ENCODE results near the gene TSPO. TPM values are rescaled to one million over a fixed set of nuclear protein-coding genes. Genes with fewer than 3 reads are reported as not detected.

Gene TSPO
- total RNA-seq, 2 donors from 2014 or later, result 113 to 225 TPM

- Histone ChIP-seq H3K4me3 (no peak overlapping the region), H3K36me3 (replicated peaks in 1 of 2; ENCODE audit: insufficient read depth in 1 of 2, low read depth in 2 of 2) (peaks cover 0 to 14% of the 10 kb centered on the region in 2 donors), H3K27me3 (no peaks in the 10 kb centered on the region), H3K27ac (no peak overlapping the region), H3K9me3 (no peaks in the 10 kb centered on the region), H3K4me1 (peaks cover 5% of the 10 kb centered on the region)
- intact Hi-C loops (cut with DNase I), result no loop called here
- no peak for TF ChIP-seq CTCF (IDR thresholded peaks at IDR 0.05)
- no peak for TF ChIP-seq POLR2A (IDR thresholded peaks at IDR 0.05)
- no peak for ATAC-seq
- 95% methylated on average over 15 of the region's 15 CpGs; no CpG with 5 or more reads in 1 of the 2 donors for WGBS, 2 donors
- no peak for DNase-seq
Measured at GRCh38 chr22:43180670-43181069, 29.3 kb downstream of the TSPO start.

- peaks cover 0 to 14% of the 10 kb centered on the region in 2 donors for H3K36me3 ChIP-seq (replicated peaks in 1 of 2; ENCODE audit: insufficient read depth in 1 of 2, low read depth in 2 of 2)
Measured at GRCh38 chr22:43181321-43182076, 30.1 kb downstream of the TSPO start.

GRCh38 chr22:43182118-43182517, 30.8 kb downstream of the TSPO start:
- WGBS, 2 donors, result 85 to 91% methylated on average over 7 to 10 of the region's 10 CpGs
- TF ChIP-seq POLR2A (IDR thresholded peaks at IDR 0.05) (no peak), CTCF (IDR thresholded peaks at IDR 0.05) (no peak)
- Histone ChIP-seq H3K27ac (no peak overlapping the region), H3K27me3 (no peaks in the 10 kb centered on the region), H3K9me3 (no peaks in the 10 kb centered on the region), H3K4me3 (no peak overlapping the region), H3K36me3 (replicated peaks in 1 of 2; ENCODE audit: insufficient read depth in 1 of 2, low read depth in 2 of 2) (peaks cover 0 to 14% of the 10 kb centered on the region in 2 donors), H3K4me1 (peaks cover 13% of the 10 kb centered on the region)
- intact Hi-C loops (cut with DNase I), result no loop called here
- no peak for ATAC-seq
- DNase-seq, result no peak

More at GRCh38 chr22:43181321-43182076, 30.1 kb downstream of the TSPO start:
- TF ChIP-seq POLR2A (IDR thresholded peaks at IDR 0.05), result no peak
- TF ChIP-seq CTCF (IDR thresholded peaks at IDR 0.05), result no peak
- WGBS, 2 donors, result 88 to 93% methylated on average over 10 to 13 of the region's 13 CpGs
- ATAC-seq (no peak), DNase-seq (no peak)
- peaks cover 13% of the 10 kb centered on the region for H3K4me1 ChIP-seq
- H3K27me3 ChIP-seq, result no peaks in the 10 kb centered on the region
- no peak overlapping the region for H3K27ac ChIP-seq
- H3K4me3 ChIP-seq, result no peak overlapping the region
- intact Hi-C loops (cut with DNase I), result no loop called here
- H3K9me3 ChIP-seq, result no peaks in the 10 kb centered on the region

GRCh38 chr22:43182726-43183125, 31.4 kb downstream of the TSPO start:
- no peaks in the 10 kb centered on the region for H3K27me3 ChIP-seq
- 90 to 92% methylated on average over 7 to 17 of the region's 17 CpGs for WGBS, 2 donors
- H3K9me3 ChIP-seq, result no peaks in the 10 kb centered on the region
- ATAC-seq, result no peak
- TF ChIP-seq POLR2A (IDR thresholded peaks at IDR 0.05) (no peak), CTCF (IDR thresholded peaks at IDR 0.05) (no peak)
- H3K36me3 ChIP-seq (replicated peaks in 1 of 2; ENCODE audit: insufficient read depth in 1 of 2, low read depth in 2 of 2), result peaks cover 0 to 11% of the 10 kb centered on the region in 2 donors
- no peak for DNase-seq
- no peak overlapping the region for H3K4me3 ChIP-seq
- no peak overlapping the region for H3K27ac ChIP-seq
- intact Hi-C loops (cut with DNase I), result no loop called here
- peaks cover 13% of the 10 kb centered on the region for H3K4me1 ChIP-seq
